Prostate gland (tissue), 2 donors: Measurements from ENCODE around the gene C9orf152.

ENCODE experiments used
- CTCF ChIP-seq, 4 experiments: fragments of 200-600 bp in 2 of 4; fragments of 450-650 bp in 2 of 4; sonication (generic) in 2 of 4; IDR thresholded peaks; 1 replicate in 3 of 4; 2 replicates in 1 of 4; pipeline ENCODE4 v1.5.1; 2016 to 2019; ENCODE audit warnings: antibody characterized with exemption in 4 of 4, mild to moderate bottlenecking in 2 of 4, moderate library complexity in 2 of 4
- POLR2A ChIP-seq: fragments of 450-650 bp; IDR thresholded peaks from one replicate; pipeline ENCODE4 v1.6.1; 2016; ENCODE audit warnings: antibody characterized with exemption, mild to moderate bottlenecking
- POLR2AphosphoS5 ChIP-seq: sonication (generic); formaldehyde crosslinking; IDR thresholded peaks from one replicate; pipeline ENCODE4 v1.6.1; 2017; ENCODE audit warnings: antibody characterized with exemption

- TF ChIP-seq CTCF (IDR thresholded peaks at IDR 0.05) (peak; percentile 30 to 66 (median 65)), POLR2AphosphoS5 (no peak), POLR2A (no peak)
Observed at GRCh38 chr9:110152704-110153374, 55.1 kb downstream of the C9orf152 start.
